HUES64 (cell line): ENCODE measurements around the gene GSG1L.

Experiments
- H3K27ac ChIP-seq: 2 replicates; pipeline ENCODE4 v1.7.0; 2013; ENCODE audit warnings: low read depth, low read length, inconsistent platforms
- H3K27me3 ChIP-seq: 2 replicates; pipeline ENCODE4 v1.6.1; 2013; ENCODE audit warnings: mild to moderate bottlenecking, low read length; ENCODE audit not compliant: insufficient read depth
- H3K36me3 ChIP-seq: 2 replicates; pipeline ENCODE4 v1.6.1; 2013; ENCODE audit warnings: mild to moderate bottlenecking, low read length; ENCODE audit not compliant: insufficient read depth
- H3K4me1 ChIP-seq: 2 replicates; pipeline ENCODE4 v1.6.1; 2013; ENCODE audit warnings: mild to moderate bottlenecking, low read length, moderate library complexity; ENCODE audit not compliant: insufficient read depth
- H3K4me3 ChIP-seq: 2 replicates; pipeline ENCODE4 v1.5.1; 2013; ENCODE audit warnings: mild to moderate bottlenecking, low read length, moderate library complexity
- H3K9ac ChIP-seq: 2 replicates; pipeline ENCODE4 v1.6.1; 2013; ENCODE audit warnings: mild to moderate bottlenecking, low read depth, low read length
- H3K9me3 ChIP-seq: 2 replicates; pipeline ENCODE4 v1.6.1; 2013; ENCODE audit warnings: low read depth, low read length; ENCODE audit not compliant: insufficient read depth
- WGBS: fragments of 150-250, 120-280 bp; methylation state at CpG from one replicate; pipeline ENCODE4 v1.1.7; 2013; ENCODE audit warnings: missing lambda C conversion rate; 5-methylcytosine and 5-hydroxymethylcytosine counted together

GSG1L gene

DNA sequence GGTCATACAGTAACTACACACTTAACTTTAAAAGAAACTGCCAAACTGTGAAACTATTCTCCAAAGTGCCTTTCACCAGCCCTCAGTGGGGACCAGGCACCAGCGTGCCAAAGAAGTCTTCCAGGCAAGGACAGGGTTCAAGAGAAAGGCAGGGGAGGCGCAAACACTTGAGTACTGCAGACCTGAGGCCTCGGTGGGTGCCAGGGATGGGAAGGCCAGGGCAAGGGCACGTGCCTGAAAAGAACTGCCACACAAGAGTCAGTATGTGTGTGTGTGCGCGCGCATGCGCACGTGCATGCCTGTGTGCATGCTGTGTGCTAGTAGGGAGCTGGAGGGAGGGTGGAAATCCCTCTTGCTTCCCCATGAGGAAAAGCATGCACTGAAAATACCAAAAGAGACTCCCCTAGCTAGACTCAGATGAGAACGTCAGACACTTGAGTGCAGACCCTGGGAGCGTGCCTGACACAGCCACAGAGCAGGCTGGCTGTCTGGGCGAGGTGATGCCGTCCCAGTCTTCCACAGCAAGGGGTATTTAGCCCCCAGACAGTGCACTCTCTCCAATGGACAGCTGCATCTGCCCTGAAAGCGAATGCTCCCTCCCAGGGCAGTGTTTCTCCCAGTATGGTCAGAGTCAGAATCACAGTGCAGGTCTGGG lies 40.1 kb upstream of the GSG1L start:
- Histone ChIP-seq H3K36me3 (peaks cover 98% of the 10 kb centered on the region), H3K27me3 (no peaks in the 10 kb centered on the region), H3K27ac (no peak overlapping the region), H3K9me3 (no peaks in the 10 kb centered on the region), H3K4me3 (no peak overlapping the region), H3K9ac (no peak overlapping the region), H3K4me1 (no peaks in the 10 kb centered on the region)
- 95% methylated on average over 14 of the region's 14 CpGs for WGBS

DNA sequence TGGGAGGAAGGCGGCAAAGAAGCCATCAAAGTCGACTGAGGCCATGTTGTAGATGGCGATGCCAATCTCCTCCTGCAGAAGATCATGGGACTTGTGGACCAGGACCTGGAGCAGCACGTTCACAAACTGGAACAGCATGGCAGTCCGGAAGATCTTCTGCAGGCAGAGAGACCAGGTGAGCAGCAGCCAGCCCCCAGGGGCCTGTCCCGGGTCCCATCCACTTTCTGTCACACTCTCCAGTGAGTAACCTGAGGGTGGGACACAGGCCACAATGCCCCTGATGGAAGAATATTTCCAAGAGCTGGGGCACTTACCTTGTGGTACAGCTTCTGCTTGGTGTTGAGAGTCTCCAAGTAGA lies 38.0 kb upstream of the GSG1L start:
- 96% methylated on average over 6 of the region's 6 CpGs for WGBS
- no peak overlapping the region for H3K27ac ChIP-seq
- peaks cover 97% of the 10 kb centered on the region for H3K36me3 ChIP-seq
- H3K9me3 ChIP-seq, result no peaks in the 10 kb centered on the region
- no peak overlapping the region for H3K4me3 ChIP-seq
- H3K4me1 ChIP-seq, result no peaks in the 10 kb centered on the region
- H3K9ac ChIP-seq, result no peak overlapping the region
- no peaks in the 10 kb centered on the region for H3K27me3 ChIP-seq

DNA sequence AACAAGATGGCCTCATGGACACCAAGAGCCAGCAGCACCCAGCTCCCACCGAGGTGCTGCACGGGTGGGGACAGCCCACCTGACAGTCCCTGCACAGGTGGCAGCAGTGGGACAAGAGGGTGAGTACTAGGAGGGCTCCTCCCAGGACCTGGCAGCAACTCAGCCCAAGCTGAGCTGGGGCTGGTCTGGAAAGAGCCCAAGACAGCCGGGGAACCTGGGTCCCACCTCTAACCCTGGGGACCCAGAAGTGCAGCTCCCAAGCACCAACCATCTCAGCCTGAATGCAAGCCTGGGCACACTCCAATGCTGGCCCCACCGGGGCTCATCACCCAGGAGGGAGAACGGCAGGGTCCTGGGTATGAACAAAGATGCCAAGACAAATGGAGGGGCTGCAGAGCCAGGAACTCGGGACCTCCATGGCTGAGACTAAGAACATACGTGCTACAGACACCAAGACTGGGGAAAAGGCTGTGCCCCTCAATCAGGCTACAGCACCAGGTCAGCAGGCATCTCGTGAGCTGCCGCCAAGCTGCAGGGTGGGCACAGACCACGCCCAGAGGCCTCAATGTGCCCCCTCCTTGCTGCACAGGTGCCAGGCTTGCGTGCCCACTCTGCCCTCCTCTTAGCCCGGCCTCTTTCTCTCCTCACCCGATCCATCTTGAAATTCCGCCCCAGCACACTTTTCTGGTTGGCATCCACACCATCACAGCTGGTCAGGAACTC lies 37.5 kb upstream of the GSG1L start:
- peaks cover 92% of the 10 kb centered on the region for H3K36me3 ChIP-seq
- no peaks in the 10 kb centered on the region for H3K9me3 ChIP-seq
- H3K9ac ChIP-seq, result no peak overlapping the region
- H3K4me1 ChIP-seq, result no peaks in the 10 kb centered on the region
- H3K27me3 ChIP-seq, result no peaks in the 10 kb centered on the region
- no peak overlapping the region for H3K4me3 ChIP-seq
- no peak overlapping the region for H3K27ac ChIP-seq
- WGBS, result 96% methylated on average over 14 of the region's 14 CpGs

DNA sequence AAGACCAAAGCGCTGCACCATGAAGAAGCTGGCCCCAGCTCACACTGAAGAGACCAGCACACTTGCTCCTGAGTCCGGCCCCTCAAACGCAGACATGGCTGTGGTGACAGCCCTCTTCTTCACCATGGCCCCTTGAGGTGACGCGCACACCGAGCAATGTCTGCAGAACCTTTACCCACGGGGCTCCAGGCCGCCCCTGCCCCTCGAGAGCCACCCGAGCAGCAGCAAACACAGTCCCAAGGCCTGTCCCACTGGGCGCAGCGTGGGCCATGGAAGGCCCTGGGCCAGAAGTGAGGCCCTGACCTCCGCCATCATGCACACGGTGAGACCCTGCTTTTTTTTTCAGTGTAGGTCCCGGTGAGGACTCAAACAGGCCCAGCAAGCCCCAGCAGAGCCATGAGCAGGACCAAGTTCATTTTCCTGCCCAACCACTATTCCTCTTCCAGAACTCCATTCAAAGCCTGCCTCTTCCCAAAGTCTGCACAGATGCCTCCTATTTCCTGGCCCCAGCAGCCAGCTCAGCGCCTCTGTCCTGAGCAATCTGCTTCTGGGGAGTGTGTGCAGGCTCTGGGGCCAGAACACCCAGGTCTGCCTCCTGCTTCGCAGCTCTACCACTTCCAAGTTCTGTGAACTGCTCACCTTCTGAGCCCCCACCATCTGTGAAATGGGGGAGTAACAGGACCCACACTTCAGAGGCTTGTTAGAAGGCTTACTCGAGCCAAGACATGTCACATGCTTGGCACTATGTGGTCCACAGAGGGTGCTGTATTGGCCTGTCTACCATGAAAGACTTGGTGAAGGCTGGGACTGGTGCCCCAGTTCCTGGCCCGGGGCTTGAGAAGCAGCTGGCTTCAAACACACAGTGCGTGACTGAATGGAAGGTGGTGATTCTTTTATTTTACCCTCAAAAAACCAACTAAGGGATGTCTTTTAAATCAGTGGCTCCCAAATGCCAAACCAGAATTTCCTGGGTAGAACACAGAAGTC lies 35.7 kb upstream of the GSG1L start:
- no peak overlapping the region for H3K27ac ChIP-seq
- H3K4me3 ChIP-seq, result no peak overlapping the region
- H3K9me3 ChIP-seq, result no peaks in the 10 kb centered on the region
- no peaks in the 10 kb centered on the region for H3K27me3 ChIP-seq
- H3K9ac ChIP-seq, result no peak overlapping the region
- H3K4me1 ChIP-seq, result no peaks in the 10 kb centered on the region
- peaks cover 75% of the 10 kb centered on the region for H3K36me3 ChIP-seq
- 94% methylated on average over 20 of the region's 20 CpGs for WGBS

DNA sequence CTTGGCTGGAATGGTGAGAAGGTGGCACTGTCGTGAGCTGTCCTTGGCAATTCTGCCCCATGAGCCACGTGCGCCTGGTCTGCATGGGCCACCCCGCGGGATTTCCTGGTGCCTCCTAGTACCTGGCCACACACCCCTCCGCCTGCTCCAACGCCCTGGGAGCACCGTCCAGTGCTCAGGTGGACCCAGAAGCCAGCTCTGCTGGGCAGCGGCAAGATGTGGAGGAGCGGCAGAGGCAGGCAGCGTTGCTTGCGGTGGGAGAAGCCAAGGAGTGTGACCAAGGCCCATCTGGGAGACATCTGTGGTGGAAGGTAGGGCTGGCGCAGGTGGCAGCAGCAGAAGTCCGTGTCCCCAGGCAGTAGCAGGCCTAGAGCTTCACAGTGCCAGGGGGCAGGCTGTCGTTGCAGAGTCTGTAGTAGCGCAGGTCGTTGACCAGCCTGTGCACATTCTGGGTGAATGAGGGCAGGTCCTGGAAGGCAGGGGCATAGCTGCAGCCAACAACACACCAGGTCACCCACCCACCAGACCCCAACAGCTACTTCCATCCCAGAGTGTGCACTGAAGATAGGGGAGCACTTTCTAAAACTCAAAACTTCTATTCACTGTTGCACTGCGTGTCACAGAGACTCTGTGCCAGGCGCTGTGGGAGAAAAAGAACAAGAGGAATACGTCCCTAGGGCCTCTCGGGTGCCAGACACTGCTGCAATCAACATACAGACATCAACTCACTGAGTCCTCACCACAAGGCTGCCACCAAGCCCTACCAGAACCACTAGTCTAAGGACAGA lies 34.9 kb upstream of the GSG1L start:
- Histone ChIP-seq H3K27me3 (no peaks in the 10 kb centered on the region), H3K9ac (no peak overlapping the region), H3K27ac (no peak overlapping the region), H3K9me3 (no peaks in the 10 kb centered on the region), H3K4me3 (no peak overlapping the region), H3K4me1 (peaks cover 7% of the 10 kb centered on the region), H3K36me3 (peaks cover 66% of the 10 kb centered on the region)
- WGBS, result 96% methylated on average over 21 of the region's 21 CpGs

DNA sequence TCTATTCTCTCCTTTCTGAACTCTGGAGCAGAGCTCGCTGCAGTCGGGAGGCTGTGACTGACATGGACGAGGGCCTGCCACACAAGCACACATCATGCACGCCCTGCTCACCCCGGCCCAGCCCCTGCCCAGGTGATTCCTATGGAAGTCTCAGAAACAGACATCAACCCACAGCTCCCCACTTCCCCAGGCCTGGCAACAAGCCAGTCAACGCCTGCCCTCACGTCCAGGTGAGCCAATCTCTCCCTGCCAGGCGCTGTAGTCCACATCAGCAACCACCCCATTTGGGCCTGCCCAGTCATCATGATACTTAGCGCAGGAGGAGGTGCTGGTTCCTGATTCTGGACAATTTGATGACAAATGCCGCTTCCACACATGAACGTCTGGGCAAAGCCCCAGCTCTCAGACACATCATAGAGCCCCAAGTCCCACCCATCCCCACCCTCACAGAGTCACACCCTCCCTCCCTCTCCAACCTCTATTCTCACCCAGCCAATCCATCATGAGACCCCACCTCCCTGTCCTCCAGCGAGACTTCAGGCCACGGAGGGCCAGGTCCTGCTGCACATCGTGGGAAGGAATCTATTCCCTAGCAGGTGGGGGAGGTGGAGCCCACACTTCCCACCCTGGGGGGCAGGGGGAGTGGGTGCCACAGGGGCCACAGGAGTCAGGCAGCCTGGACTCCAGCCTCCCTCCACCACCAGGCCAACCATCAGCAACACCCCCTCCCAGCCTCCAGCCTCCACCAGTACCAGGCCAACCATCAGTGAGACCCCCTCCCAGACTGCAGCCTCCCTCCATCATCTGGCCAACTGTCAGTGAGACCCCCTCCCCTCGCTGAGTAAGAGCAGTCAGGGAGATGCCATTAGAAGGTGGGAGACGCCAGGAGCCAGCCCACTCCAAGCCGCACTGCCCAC lies 33.7 kb upstream of the GSG1L start:
- H3K36me3 ChIP-seq, result peaks cover 55% of the 10 kb centered on the region
- 92% methylated on average over 17 of the region's 17 CpGs for WGBS

DNA sequence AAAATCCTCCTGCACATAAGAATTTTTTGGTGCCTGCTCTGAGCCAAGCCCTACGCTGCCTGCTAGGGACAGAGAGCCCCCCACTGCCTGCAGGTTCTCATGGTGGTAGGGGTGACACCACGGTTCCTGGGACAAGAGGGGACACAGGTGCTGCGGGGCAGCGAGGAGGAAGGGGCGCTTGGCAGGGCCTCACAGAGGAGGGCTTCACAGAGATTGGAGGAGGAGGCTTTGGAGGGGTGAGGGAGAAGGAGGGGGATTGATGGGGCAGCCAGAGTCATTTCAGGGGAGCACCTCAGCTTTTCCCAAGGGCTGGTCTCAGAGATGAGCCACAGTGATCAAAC lies 29.8 kb upstream of the GSG1L start:
- Histone ChIP-seq H3K27ac (peak overlapping the region; percentile 79), H3K4me3 (no peak overlapping the region; the same call in 1 of the 2 replicates), H3K4me1 (peaks cover 29% of the 10 kb centered on the region), H3K9ac (peak overlapping the region; percentile 38), H3K27me3 (no peaks in the 10 kb centered on the region), H3K36me3 (peaks cover 18% of the 10 kb centered on the region), H3K9me3 (no peaks in the 10 kb centered on the region)
- 46% methylated on average over 5 of the region's 5 CpGs for WGBS

More for the DNA sequence above, 33.7 kb upstream of the GSG1L start:
- H3K27ac ChIP-seq, result no peak overlapping the region
- H3K9me3 ChIP-seq, result no peaks in the 10 kb centered on the region
- H3K4me3 ChIP-seq, result no peak overlapping the region
- H3K27me3 ChIP-seq, result no peaks in the 10 kb centered on the region
- H3K4me1 ChIP-seq, result peaks cover 15% of the 10 kb centered on the region
- no peak overlapping the region for H3K9ac ChIP-seq

DNA sequence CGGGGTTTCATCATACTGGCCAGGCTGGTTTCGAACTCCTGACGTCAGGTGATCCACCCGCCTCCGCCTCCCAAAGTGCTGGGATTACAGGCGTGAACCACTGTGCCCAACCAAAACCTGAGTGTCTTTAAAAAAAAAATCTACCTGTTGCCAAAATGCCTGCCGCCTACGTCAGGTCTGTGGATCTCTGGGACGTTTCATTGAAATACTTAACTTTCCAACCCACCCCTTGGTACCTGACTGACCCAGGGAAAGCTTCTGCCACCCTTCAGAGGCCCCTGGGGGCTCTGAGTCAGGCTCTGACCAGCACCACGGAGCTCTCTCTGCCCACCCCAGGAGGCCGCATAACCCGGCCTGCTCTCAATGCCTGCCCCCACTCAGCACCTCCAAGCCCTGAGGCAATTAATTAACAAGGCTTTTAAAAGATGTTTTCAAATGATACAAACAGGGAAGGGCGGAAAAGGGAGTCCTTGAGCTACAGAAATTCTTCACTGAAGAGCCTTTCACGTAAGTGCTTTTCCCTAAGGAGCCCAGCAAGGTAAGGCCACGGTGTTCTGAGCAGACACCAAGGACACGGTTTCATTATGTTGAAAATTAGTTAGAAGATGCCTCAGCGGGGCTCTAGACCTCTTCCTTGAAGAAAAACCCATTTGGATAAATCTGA lies 29.3 kb upstream of the GSG1L start:
- Histone ChIP-seq H3K27ac (peak overlapping the region; percentile 79), H3K27me3 (no peaks in the 10 kb centered on the region)
- WGBS, result 45% methylated on average over 17 of the region's 17 CpGs

DNA sequence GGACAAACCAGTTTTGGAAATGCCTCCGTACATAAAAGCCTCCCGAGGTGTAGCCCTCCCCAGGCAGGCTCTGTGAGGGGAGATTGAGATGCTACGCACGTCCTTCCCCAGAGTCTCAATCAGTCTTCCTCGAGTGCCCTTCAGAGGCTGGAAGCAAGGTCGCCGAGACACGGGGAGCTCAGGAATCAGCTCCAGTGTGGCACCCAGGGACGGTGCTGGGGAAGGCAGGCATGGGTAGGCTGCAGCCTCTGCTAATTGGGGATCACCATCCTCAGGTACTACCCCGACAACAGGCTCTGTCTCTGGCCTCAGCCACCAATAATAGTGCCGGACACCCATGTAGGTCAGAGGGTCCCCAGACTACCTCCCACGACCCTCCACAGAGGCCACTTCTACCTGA lies 28.1 kb upstream of the GSG1L start:
- H3K36me3 ChIP-seq, result peaks cover 1% of the 10 kb centered on the region; the same call in 1 of the 2 replicates
- no peaks in the 10 kb centered on the region for H3K27me3 ChIP-seq
- H3K27ac ChIP-seq, result peak overlapping the region; percentile 45; the same call in 1 of the 2 replicates
- no peaks in the 10 kb centered on the region for H3K9me3 ChIP-seq
- no peak overlapping the region for H3K9ac ChIP-seq
- no peak overlapping the region for H3K4me3 ChIP-seq
- 83% methylated on average over 12 of the region's 12 CpGs for WGBS
- peaks cover 29% of the 10 kb centered on the region for H3K4me1 ChIP-seq

More for the DNA sequence above, 29.3 kb upstream of the GSG1L start:
- peaks cover 29% of the 10 kb centered on the region for H3K4me1 ChIP-seq
- H3K4me3 ChIP-seq, result no peak overlapping the region; the same call in 1 of the 2 replicates
- peaks cover 13% of the 10 kb centered on the region for H3K36me3 ChIP-seq
- H3K9me3 ChIP-seq, result no peaks in the 10 kb centered on the region
- peak overlapping the region; percentile 38 for H3K9ac ChIP-seq
